Body of pancreas (tissue), 4 donors: Measurements from ENCODE around the gene TBX1.

ENCODE experiments used
- CTCF ChIP-seq, 7 experiments: fragments of 450-650 bp in 4 of 7; fragments of 200-600 bp in 3 of 7; sonication (generic) in 3 of 7; IDR thresholded peaks; one replicate each; pipeline ENCODE4 v1.5.1; 2016 to 2019; ENCODE audit warnings: antibody characterized with exemption in 7 of 7
- POLR2A ChIP-seq, 3 donors: fragments of 450-650 bp; IDR thresholded peaks; one replicate each; pipeline ENCODE4 v1.6.1; 2016; ENCODE audit warnings: antibody characterized with exemption in 3 of 3, mild to moderate bottlenecking in 2 of 3

GRCh38 chr22:19716829-19717105 is 43.8 kb upstream of the TBX1 start:
- TF ChIP-seq CTCF (IDR thresholded peaks at IDR 0.05) (no peak), POLR2A (IDR thresholded peaks at IDR 0.05) (no peak)
